OCI-LY1 (cell line): Measurements from ENCODE around the gene SDHA.

Experiments
- H2AFZ ChIP-seq: fragments of 200-600 bp; sonication (generic), shearing (Covaris generic); 2 replicates; pipeline ENCODE4 v1.6.0; 2014; ENCODE audit warnings: antibody characterized with exemption, mild to moderate bottlenecking, low read length
- H3F3A ChIP-seq: fragments of 200-600 bp; sonication (generic), shearing (Covaris generic); 2 replicates; pipeline ENCODE4 v1.6.0; 2014; ENCODE audit warnings: mild to moderate bottlenecking, antibody characterized with exemption, low read length, moderate library complexity; ENCODE audit not compliant: insufficient read depth
- H3K27ac ChIP-seq: fragments of 200-600 bp; sonication (generic); 2 replicates; pipeline ENCODE4 v1.5.1; 2014; ENCODE audit warnings: low read length, mixed run types, mild to moderate bottlenecking, low read depth; ENCODE audit not compliant: poor library complexity, severe bottlenecking
- H3K27me3 ChIP-seq: fragments of 200-600 bp; sonication (generic); 2 replicates; pipeline ENCODE4 v1.6.0; 2014; ENCODE audit warnings: antibody characterized with exemption, mild to moderate bottlenecking, low read length, moderate library complexity; ENCODE audit not compliant: insufficient read depth
- H3K36me3 ChIP-seq: fragments of 200-600 bp; sonication (generic); 2 replicates; pipeline ENCODE4 v1.6.1; 2014; ENCODE audit warnings: mild to moderate bottlenecking, antibody characterized with exemption, low read length, moderate library complexity, mixed read lengths; ENCODE audit not compliant: insufficient read depth
- H3K4me1 ChIP-seq: fragments of 200-600 bp; sonication (generic); 2 replicates; pipeline ENCODE4 v1.5.1; 2014; ENCODE audit warnings: mild to moderate bottlenecking, low read length, moderate library complexity; ENCODE audit not compliant: insufficient read depth, severe bottlenecking
- H3K4me2 ChIP-seq: fragments of 200-600 bp; sonication (generic), shearing (Covaris generic); 2 replicates; pipeline ENCODE4 v1.6.1; 2014; ENCODE audit warnings: low read length
- H3K4me3 ChIP-seq: fragments of 200-600 bp; sonication (generic); 2 replicates; pipeline ENCODE4 v1.5.1; 2014; ENCODE audit warnings: low read length, low read depth, mild to moderate bottlenecking, mixed read lengths; ENCODE audit not compliant: poor library complexity, severe bottlenecking
- H3K79me2 ChIP-seq: fragments of 200-600 bp; shearing (Covaris generic); 2 replicates; pipeline ENCODE4 v1.6.1; 2016; ENCODE audit warnings: mixed run types, low read length, mixed read lengths; ENCODE audit not compliant: insufficient read depth
- H3K9ac ChIP-seq: fragments of 200-600 bp; sonication (generic), shearing (Covaris generic); 2 replicates; pipeline ENCODE4 v1.6.1; 2014; ENCODE audit warnings: mild to moderate bottlenecking, low read length, mixed read lengths
- H3K9me2 ChIP-seq: fragments of 200-600 bp; sonication (generic), shearing (Covaris generic); 2 replicates; pipeline ENCODE4 v1.6.1; 2014; ENCODE audit warnings: low read depth, mild to moderate bottlenecking, low read length, mixed read lengths
- H3K9me3 ChIP-seq: fragments of 200-600 bp; shearing (Covaris generic); 2 replicates; pipeline ENCODE4 v1.6.1; 2014; ENCODE audit warnings: low read length, mixed read lengths
- H4K20me1 ChIP-seq: fragments of 200-600 bp; sonication (generic), shearing (Covaris generic); 2 replicates; pipeline ENCODE4 v1.6.0; 2016; ENCODE audit warnings: mild to moderate bottlenecking, low read length; ENCODE audit not compliant: insufficient read depth
- EZH2 ChIP-seq: fragments of 200-600 bp; sonication (generic), shearing (Covaris generic); IDR thresholded peaks from 2 replicates; pipeline ENCODE4 v1.8.0; 2017; ENCODE audit warnings: borderline replicate concordance, mixed run types, mild to moderate bottlenecking, antibody characterized with exemption, low read length, moderate library complexity, mixed read lengths
- TF ChIP-seq, protein P1 (sequence below): fragments of 200-600 bp; sonication (generic), shearing (Covaris generic); IDR thresholded peaks from 2 replicates; pipeline ENCODE4 v1.5.1; 2017; ENCODE audit warnings: mild to moderate bottlenecking, antibody characterized with exemption, low read length, moderate library complexity, mixed read lengths

The SDHA gene

DNA sequence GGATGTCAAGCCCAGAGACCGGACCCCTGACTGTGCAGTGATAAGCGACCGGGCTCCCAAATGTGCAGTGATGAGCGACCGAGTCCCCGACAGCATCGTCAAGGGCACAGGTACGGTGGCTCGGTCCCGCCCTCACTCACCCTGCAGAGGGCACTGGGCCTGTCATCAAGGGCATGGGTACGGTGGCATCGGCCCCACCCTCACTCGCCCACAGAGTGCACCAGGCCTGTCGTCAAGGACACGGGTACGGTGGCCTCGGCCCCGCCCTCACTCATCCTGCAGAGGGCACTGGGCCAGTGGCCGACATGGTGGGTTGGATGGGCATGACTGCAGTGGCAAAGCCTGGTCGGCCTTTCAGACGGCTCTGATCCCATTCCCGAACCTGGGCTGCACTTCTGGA, 36.6 kb upstream of the SDHA start:
- no peak overlapping the region for H2AFZ ChIP-seq
- no peak overlapping the region for H3K4me2 ChIP-seq
- no peaks in the 10 kb centered on the region for H3K9me3 ChIP-seq
- no peaks in the 10 kb centered on the region for H3F3A ChIP-seq
- H3K27ac ChIP-seq: no peak overlapping the region
- H3K4me1 ChIP-seq: no peaks in the 10 kb centered on the region
- H3K27me3 ChIP-seq: peaks cover 5% of the 10 kb centered on the region
- H3K9me2 ChIP-seq: no peaks in the 10 kb centered on the region
- H3K4me3 ChIP-seq: no peak overlapping the region
- no peak for TF ChIP-seq EZH2
- TF ChIP-seq, protein P1, sequence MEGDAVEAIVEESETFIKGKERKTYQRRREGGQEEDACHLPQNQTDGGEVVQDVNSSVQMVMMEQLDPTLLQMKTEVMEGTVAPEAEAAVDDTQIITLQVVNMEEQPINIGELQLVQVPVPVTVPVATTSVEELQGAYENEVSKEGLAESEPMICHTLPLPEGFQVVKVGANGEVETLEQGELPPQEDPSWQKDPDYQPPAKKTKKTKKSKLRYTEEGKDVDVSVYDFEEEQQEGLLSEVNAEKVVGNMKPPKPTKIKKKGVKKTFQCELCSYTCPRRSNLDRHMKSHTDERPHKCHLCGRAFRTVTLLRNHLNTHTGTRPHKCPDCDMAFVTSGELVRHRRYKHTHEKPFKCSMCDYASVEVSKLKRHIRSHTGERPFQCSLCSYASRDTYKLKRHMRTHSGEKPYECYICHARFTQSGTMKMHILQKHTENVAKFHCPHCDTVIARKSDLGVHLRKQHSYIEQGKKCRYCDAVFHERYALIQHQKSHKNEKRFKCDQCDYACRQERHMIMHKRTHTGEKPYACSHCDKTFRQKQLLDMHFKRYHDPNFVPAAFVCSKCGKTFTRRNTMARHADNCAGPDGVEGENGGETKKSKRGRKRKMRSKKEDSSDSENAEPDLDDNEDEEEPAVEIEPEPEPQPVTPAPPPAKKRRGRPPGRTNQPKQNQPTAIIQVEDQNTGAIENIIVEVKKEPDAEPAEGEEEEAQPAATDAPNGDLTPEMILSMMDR: no peak
- H4K20me1 ChIP-seq: no peaks in the 10 kb centered on the region
- no peaks in the 10 kb centered on the region for H3K36me3 ChIP-seq
- no peaks in the 10 kb centered on the region for H3K79me2 ChIP-seq
- H3K9ac ChIP-seq: no peak overlapping the region

DNA sequence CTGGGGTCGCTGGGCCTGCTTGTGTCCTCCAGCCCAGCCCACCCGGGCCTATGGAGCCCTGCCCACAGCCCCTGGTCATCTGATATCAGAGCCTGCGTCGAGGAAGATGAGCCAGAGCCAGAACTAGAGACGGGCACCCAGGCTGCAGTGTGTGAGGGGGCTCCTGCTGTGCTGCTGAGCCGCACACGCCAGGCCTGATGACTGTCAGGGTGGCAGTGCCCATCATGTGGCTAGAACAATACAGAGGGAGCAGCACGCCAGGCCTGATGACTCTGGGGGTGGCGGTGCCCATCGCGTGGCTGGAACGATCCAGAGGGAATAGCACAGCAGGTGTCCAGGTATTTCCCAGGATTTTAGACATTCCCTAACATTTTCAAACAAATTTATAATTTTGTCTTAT, 36.0 kb upstream of the SDHA start:
- Histone ChIP-seq H3K9me2 (no peaks in the 10 kb centered on the region), H3K36me3 (no peaks in the 10 kb centered on the region), H3K79me2 (no peaks in the 10 kb centered on the region), H3K4me3 (no peak overlapping the region), H2AFZ (no peak overlapping the region), H3F3A (no peaks in the 10 kb centered on the region), H3K27ac (no peak overlapping the region), H3K27me3 (peaks cover 5% of the 10 kb centered on the region), H3K9me3 (no peaks in the 10 kb centered on the region), H3K4me1 (no peaks in the 10 kb centered on the region), H4K20me1 (no peaks in the 10 kb centered on the region), H3K4me2 (no peak overlapping the region), H3K9ac (no peak overlapping the region)
- TF ChIP-seq, protein P1: no peak
- no peak for TF ChIP-seq EZH2

DNA sequence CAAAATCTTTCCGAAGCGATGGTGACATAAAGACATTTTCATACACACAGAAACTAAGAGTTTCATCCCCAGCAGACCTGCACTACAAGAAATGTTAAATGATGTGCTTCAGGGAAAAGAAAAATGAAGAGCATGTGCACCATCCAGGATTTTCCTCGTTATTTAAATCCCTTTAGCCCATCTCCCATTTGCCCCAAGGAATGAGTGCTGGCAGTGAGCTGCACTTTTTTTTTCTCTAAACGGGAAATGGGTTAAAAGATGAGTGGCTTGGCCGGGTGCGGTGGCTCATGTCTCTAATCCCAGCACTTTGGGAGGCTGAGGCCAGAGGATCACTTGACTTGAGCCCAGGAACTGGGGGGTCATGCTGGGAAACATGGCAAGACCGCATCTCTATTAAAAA, 33.6 kb upstream of the SDHA start:
- Histone ChIP-seq H3F3A (no peaks in the 10 kb centered on the region), H3K4me1 (peaks cover 14% of the 10 kb centered on the region), H2AFZ (no peak overlapping the region), H3K27me3 (peaks cover 5% of the 10 kb centered on the region), H3K27ac (no peak overlapping the region), H3K4me3 (no peak overlapping the region), H3K9me2 (no peaks in the 10 kb centered on the region), H3K9me3 (no peaks in the 10 kb centered on the region), H4K20me1 (no peaks in the 10 kb centered on the region), H3K4me2 (no peak overlapping the region), H3K79me2 (no peaks in the 10 kb centered on the region), H3K36me3 (no peaks in the 10 kb centered on the region), H3K9ac (no peak overlapping the region)
- no peak for TF ChIP-seq EZH2
- TF ChIP-seq, protein P1: no peak
